HCT116 (cell line): Measurements from ENCODE around the gene C2CD2. TPM values are rescaled to one million over a fixed set of nuclear protein-coding genes. Genes with fewer than 3 reads are reported as not detected.

Source experiments
- ATAC-seq: fragments of 200-7000 bp; cut with Tn5 transposase; 2 replicates; pipeline ENCODE4 v1.9.1; 2020; ENCODE audit warnings: mild to moderate bottlenecking, moderate library complexity
- BruUV-seq: library from RNA; stranded (reverse); fragments of 400-500 nt; replicated peaks from 2 replicates; lab custom pipeline; 2021; lab: Mats Ljungman, UMichigan
- CTCF ChIA-PET: fragments of 300-600 bp; sonication (Branson Sonifier 250); formaldehyde crosslinking; loops from one replicate; lab custom pipeline; 2021; ENCODE audit warnings: antibody characterized with exemption; lab: Charles Lee
- POLR2A ChIA-PET: fragments of 300-600, 350-600 bp; sonication (Branson Sonifier 250); formaldehyde crosslinking; loops from one replicate; lab custom pipeline; 2021; ENCODE audit warnings: antibody characterized with exemption; lab: Charles Lee
- RAD21 ChIA-PET, 2 experiments: fragments of 300-600 bp; sonication (Branson Sonifier 250); formaldehyde crosslinking; loops; one replicate each; lab custom pipeline; 2023; ENCODE audit warnings: low total read pairs in 2 of 2; ENCODE audit not compliant: uncharacterized antibody in 2 of 2, unreplicated experiment in 2 of 2, low non-redundant PET in 1 of 2; lab: Charles Lee
- DNase-seq: peaks from one replicate; pipeline ENCODE4 v3.0.0-alpha.2; 2010; ENCODE audit warnings: low read depth, low spot score
- H2AFZ ChIP-seq: fragments of 200-600 bp; shearing (Covaris generic), sonication (generic); 2 replicates; pipeline ENCODE4 v1.6.1; 2017; ENCODE audit warnings: low read depth, mixed run types, mixed read lengths, antibody characterized with exemption, low read length; ENCODE audit not compliant: poor library complexity, severe bottlenecking
- H3K27ac ChIP-seq: 2 replicates; pipeline ENCODE4 v1.5.1; 2012; ENCODE audit warnings: low read depth, low read length
- H3K27me3 ChIP-seq: fragments of 200-600 bp; sonication (generic); 2 replicates; pipeline ENCODE4 v1.6.1; 2016; ENCODE audit warnings: mixed run types, low read length, mixed read lengths; ENCODE audit not compliant: insufficient read depth
- H3K36me3 ChIP-seq, 2 experiments: fragments of 200-500 bp in 1 of 2; fragments of 200-600 bp in 1 of 2; sonication (Bioruptor generic) in 1 of 2; sonication (generic) in 1 of 2; 2 replicates each; pipeline versions ENCODE4 v1.5.1 to v1.6.1; 2014 to 2016; ENCODE audit warnings: low read length in 2 of 2, inconsistent platforms in 1 of 2, mixed read lengths in 1 of 2, mixed run types in 1 of 2; ENCODE audit not compliant: insufficient read depth in 2 of 2, control insufficient read depth in 1 of 2
- H3K4me1 ChIP-seq, 2 experiments: fragments of 200-600 bp in 1 of 2; sonication (generic) in 1 of 2; 2 replicates each; pipeline versions ENCODE4 v1.5.1 to v1.6.1; 2012 to 2017; ENCODE audit warnings: low read length in 2 of 2, inconsistent platforms in 1 of 2, mild to moderate bottlenecking in 1 of 2, mixed read lengths in 1 of 2, mixed run types in 1 of 2, moderate library complexity in 1 of 2; ENCODE audit not compliant: insufficient read depth in 2 of 2, control insufficient read depth in 1 of 2
- H3K4me2 ChIP-seq: fragments of 200-600 bp; sonication (generic); 2 replicates; pipeline ENCODE4 v1.6.1; 2017; ENCODE audit warnings: mixed run types, low read length, mixed read lengths
- H3K4me3 ChIP-seq, 2 experiments: fragments of 200-600 bp in 1 of 2; sonication (generic) in 1 of 2; replicated peaks in 1 of 2; 2 replicates each; pipeline ENCODE4 v1.5.1; 2011 to 2016; ENCODE audit warnings: low read length in 2 of 2, control low read depth in 1 of 2, low read depth in 1 of 2, mild to moderate bottlenecking in 1 of 2, mixed read lengths in 1 of 2, mixed run types in 1 of 2
- H3K79me2 ChIP-seq: fragments of 200-600 bp; sonication (generic); 2 replicates; pipeline ENCODE4 v1.6.1; 2017; ENCODE audit warnings: mild to moderate bottlenecking, mixed run types, low read length, moderate library complexity, mixed read lengths; ENCODE audit not compliant: insufficient read depth
- H3K9ac ChIP-seq: fragments of 200-600 bp; sonication (generic); 2 replicates; pipeline ENCODE4 v1.6.1; 2016; ENCODE audit warnings: low read length, mixed read lengths
- H3K9me2 ChIP-seq: fragments of 200-600 bp; sonication (generic), shearing (Covaris generic); 2 replicates; pipeline ENCODE4 v1.6.1; 2017; ENCODE audit warnings: mixed run types, mild to moderate bottlenecking, moderate library complexity; ENCODE audit not compliant: insufficient read depth
- H3K9me3 ChIP-seq, 2 experiments: fragments of 200-500 bp in 1 of 2; fragments of 200-600 bp in 1 of 2; sonication (Bioruptor generic) in 1 of 2; sonication (generic) in 1 of 2; 2 replicates each; pipeline ENCODE4 v1.6.1; 2014 to 2017; ENCODE audit warnings: low read length in 2 of 2, mixed read lengths in 2 of 2, inconsistent platforms in 1 of 2, low read depth in 1 of 2, mild to moderate bottlenecking in 1 of 2, mixed run types in 1 of 2, moderate library complexity in 1 of 2; ENCODE audit not compliant: control insufficient read depth in 1 of 2, insufficient read depth in 1 of 2
- H4K20me1 ChIP-seq: fragments of 200-600 bp; sonication (generic), shearing (Covaris generic); 2 replicates; pipeline ENCODE4 v1.6.1; 2017; ENCODE audit warnings: mixed run types, mild to moderate bottlenecking, moderate library complexity; ENCODE audit not compliant: insufficient read depth
- EGR1 ChIP-seq: IDR thresholded peaks from 2 replicates; pipeline ENCODE4 v1.6.1; 2012; ENCODE audit warnings: low read depth
- EZH2phosphoT487 ChIP-seq: fragments of 200-600 bp; IDR thresholded peaks from 2 replicates; pipeline ENCODE4 v1.6.1; 2018; ENCODE audit warnings: antibody characterized with exemption, borderline replicate concordance
- MAX ChIP-seq: IDR thresholded peaks from 2 replicates; pipeline ENCODE4 v1.6.1; 2012
- SIN3A ChIP-seq: IDR thresholded peaks from 2 replicates; pipeline ENCODE4 v1.6.1; 2012; ENCODE audit warnings: low read depth
- TCF7L2 ChIP-seq: IDR thresholded peaks from 2 replicates; pipeline ENCODE4 v1.7.0; 2011; ENCODE audit warnings: borderline replicate concordance, inconsistent platforms; ENCODE audit not compliant: insufficient read depth, insufficient read length; ENCODE audit errors: extremely low read depth
- YY1 ChIP-seq: IDR thresholded peaks from 2 replicates; pipeline ENCODE4 v1.6.1; 2011; ENCODE audit warnings: low read length, low read depth, moderate library complexity, mild to moderate bottlenecking; ENCODE audit not compliant: insufficient replicate concordance; ENCODE audit errors: extremely low read depth
- ZFX ChIP-seq: fragments of 450-650 bp; IDR thresholded peaks from 2 replicates; pipeline ENCODE4 v1.6.1; 2017
- intact Hi-C: fragments of 100-400 bp; cut with micrococcal nuclease; formaldehyde crosslinking; loops from 2 replicates; pipeline ENCODE4 v1.10.0; 2022
- total RNA-seq: library from RNA; stranded (reverse); gene quantifications from one replicate; pipeline ENCODE4 v1.2.1, GENCODE V29; 2021; ENCODE audit not compliant: unreplicated experiment

C2CD2 gene
- total RNA-seq, 1 experiment from 2014 or later, result 22.0 TPM

GRCh38 chr21:41868062-41868710 is 85.6 kb downstream of the C2CD2 start:
- no peaks in the 10 kb centered on the region for H3K9me2 ChIP-seq
- H4K20me1 ChIP-seq, result no peaks in the 10 kb centered on the region
- H3K9ac ChIP-seq, result no peak overlapping the region
- TF ChIP-seq ZFX (no peak), EZH2phosphoT487 (no peak)
- no peaks in the 10 kb centered on the region for H3K27me3 ChIP-seq
- no peaks in the 10 kb centered on the region for H3K9me3 ChIP-seq
- no TSS peak for BruUV-seq
- ATAC-seq (no peak), DNase-seq (no peak)
- no peak overlapping the region for H3K27ac ChIP-seq
- intact Hi-C loops, result no loop called here
- peaks cover 0 to 5% of the 10 kb centered on the region in 2 experiments; a peak in 1 of 4 replicates for H3K36me3 ChIP-seq
- H2AFZ ChIP-seq, result no peak overlapping the region
- H3K4me3 ChIP-seq, result no peak overlapping the region
- H3K4me1 ChIP-seq, result 0 out of 4 replicates have a peak, but pooled peaks cover 0 to 3% of the 10 kb centered on the region in 2 experiments
- ChIA-PET CTCF (no interaction called here), RAD21 (no interaction called here), POLR2A (no interaction called here)
- H3K79me2 ChIP-seq, result peaks cover 19% of the 10 kb centered on the region; the same call in 1 of the 2 replicates
- H3K4me2 ChIP-seq, result no peak overlapping the region

GRCh38 chr21:41867313-41867712 is 86.5 kb downstream of the C2CD2 start:
- CTCF ChIA-PET, result no interaction called here
- no peaks in the 10 kb centered on the region for H3K9me2 ChIP-seq
- no peak overlapping the region for H3K27ac ChIP-seq
- H3K4me1 ChIP-seq, result 0 out of 4 replicates have a peak, but pooled peaks cover 0 to 4% of the 10 kb centered on the region in 2 experiments
- no peak overlapping the region for H3K9ac ChIP-seq
- RAD21 ChIA-PET, result no interaction called here
- H3K9me3 ChIP-seq, result no peaks in the 10 kb centered on the region
- H2AFZ ChIP-seq, result no peak overlapping the region
- no peak overlapping the region for H3K4me3 ChIP-seq
- intact Hi-C loops, result no loop called here
- H3K36me3 ChIP-seq, result no peaks in the 10 kb centered on the region; a peak in 1 of 4 replicates
- ATAC-seq (no peak), DNase-seq (no peak)
- BruUV-seq, result no TSS peak
- peaks cover 17% of the 10 kb centered on the region; the same call in 1 of the 2 replicates for H3K79me2 ChIP-seq
- no peak overlapping the region for H3K4me2 ChIP-seq
- POLR2A ChIA-PET, result no interaction called here
- no peaks in the 10 kb centered on the region for H4K20me1 ChIP-seq
- TF ChIP-seq SIN3A, result no peak
- no peak for TF ChIP-seq YY1
- no peak for TF ChIP-seq EGR1
- TF ChIP-seq ZFX, result no peak
- no peak for TF ChIP-seq TCF7L2
- no peak for TF ChIP-seq MAX
- no peaks in the 10 kb centered on the region for H3K27me3 ChIP-seq
